AG09319 (cell line): ENCODE results near the gene NELL2.

Experiments used
- DNase-seq: peaks from one replicate; pipeline ENCODE4 v3.0.0-alpha.2; 2010; ENCODE audit warnings: low read depth; ENCODE audit errors: extremely low read depth
- CTCF ChIP-seq: IDR thresholded peaks from 2 replicates; pipeline ENCODE4 v1.5.1; 2011; ENCODE audit warnings: low read depth, mild to moderate bottlenecking, inconsistent platforms, low read length, moderate library complexity

Gene NELL2

GRCh38 chr12:44477331-44477980, 398.7 kb downstream of the NELL2 start:
- no peak for DNase-seq
- TF ChIP-seq CTCF, result no peak

- DNase-seq, result no peak
- no peak for TF ChIP-seq CTCF
Measured at GRCh38 chr12:44476683-44477082, 399.4 kb downstream of the NELL2 start.

- DNase-seq, result no peak
- no peak for TF ChIP-seq CTCF
Measured at GRCh38 chr12:44465139-44465538, 411.0 kb downstream of the NELL2 start.

GRCh38 chr12:44464180-44464579, 411.9 kb downstream of the NELL2 start:
- no peak for TF ChIP-seq CTCF

GRCh38 chr12:44462729-44463128, 413.4 kb downstream of the NELL2 start:
- no peak for DNase-seq
- no peak for TF ChIP-seq CTCF

More at GRCh38 chr12:44464180-44464579, 411.9 kb downstream of the NELL2 start:
- no peak for DNase-seq

- no peak for TF ChIP-seq CTCF
- no peak for DNase-seq
Measured at GRCh38 chr12:44460261-44460660, 415.9 kb downstream of the NELL2 start.

- TF ChIP-seq CTCF, result no peak
- no peak for DNase-seq
Measured at GRCh38 chr12:44459569-44459968, 416.5 kb downstream of the NELL2 start.
